ENCODE results near the gene SUSD5.

SUSD5 gene

DNA sequence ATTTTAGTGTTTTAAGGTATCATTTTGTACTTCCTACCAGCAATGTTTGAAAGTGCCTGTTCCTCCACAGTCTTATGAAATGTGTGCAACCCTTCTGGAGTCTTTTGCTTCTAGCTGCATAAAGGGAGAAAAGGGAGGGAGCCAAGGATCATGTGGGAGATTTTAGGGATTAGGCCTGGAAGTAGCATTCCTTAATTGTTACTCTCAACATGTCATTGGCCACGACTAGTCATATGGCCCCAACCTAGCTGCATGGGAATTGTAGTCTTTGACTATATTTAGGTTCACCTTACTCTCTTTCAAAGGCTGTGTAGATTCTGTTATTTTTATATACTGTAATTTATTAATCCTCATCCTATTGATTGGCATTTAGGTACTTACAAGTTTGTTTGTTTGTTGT lies 89.9 kb downstream of the SUSD5 start:
- no peak for TF ChIP-seq GATA2 (IDR thresholded peaks at IDR 0.05; ENCODE audit: low read depth, low read length)
- TF ChIP-seq GATA3 (IDR thresholded peaks at IDR 0.05; ENCODE audit: low read depth, low read length), result no peak

DNA sequence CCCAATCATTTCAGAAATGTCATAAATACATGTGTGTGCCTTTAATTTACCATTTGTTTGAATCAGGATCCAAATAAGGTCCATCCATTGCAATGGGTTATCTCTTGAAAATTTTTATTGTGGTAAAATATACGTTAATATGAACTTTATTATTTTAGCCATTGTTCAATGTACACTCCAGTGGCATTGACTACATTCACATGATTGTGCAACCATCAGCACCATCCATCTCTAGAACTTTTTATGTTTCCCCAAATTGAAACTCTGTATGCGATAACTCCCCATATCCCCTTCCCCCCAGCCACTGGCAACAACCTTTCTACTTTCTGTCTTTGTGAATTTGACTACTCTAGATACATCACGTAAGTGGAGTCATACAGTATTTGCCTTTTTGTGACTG lies 92.8 kb downstream of the SUSD5 start:
- no peak for TF ChIP-seq GATA3 (IDR thresholded peaks at IDR 0.05; ENCODE audit: low read depth, low read length)
- TF ChIP-seq GATA2 (IDR thresholded peaks at IDR 0.05; ENCODE audit: low read depth, low read length), result no peak

DNA sequence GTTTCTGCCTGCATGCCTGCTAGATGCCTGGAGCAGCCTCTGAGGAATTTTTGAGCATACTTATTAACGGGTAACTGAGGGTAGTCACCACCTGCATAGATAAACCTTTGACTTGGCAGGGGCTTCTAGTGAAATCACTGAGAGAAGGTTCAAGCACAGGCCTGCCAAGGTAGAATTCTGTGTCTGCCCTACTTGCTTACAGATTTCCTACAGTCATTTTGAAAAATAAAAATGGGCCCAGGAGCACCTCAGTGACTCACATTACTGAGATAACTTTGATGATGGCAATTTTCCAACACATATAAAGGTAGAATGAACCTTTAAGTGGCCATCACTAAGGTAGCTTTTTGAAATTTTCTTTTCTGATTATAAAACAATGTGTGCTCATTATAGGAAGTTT lies 94.0 kb downstream of the SUSD5 start:
- no peak for TF ChIP-seq GATA3 (IDR thresholded peaks at IDR 0.05; ENCODE audit: low read depth, low read length)
- TF ChIP-seq GATA2 (IDR thresholded peaks at IDR 0.05; ENCODE audit: low read depth, low read length), result no peak

DNA sequence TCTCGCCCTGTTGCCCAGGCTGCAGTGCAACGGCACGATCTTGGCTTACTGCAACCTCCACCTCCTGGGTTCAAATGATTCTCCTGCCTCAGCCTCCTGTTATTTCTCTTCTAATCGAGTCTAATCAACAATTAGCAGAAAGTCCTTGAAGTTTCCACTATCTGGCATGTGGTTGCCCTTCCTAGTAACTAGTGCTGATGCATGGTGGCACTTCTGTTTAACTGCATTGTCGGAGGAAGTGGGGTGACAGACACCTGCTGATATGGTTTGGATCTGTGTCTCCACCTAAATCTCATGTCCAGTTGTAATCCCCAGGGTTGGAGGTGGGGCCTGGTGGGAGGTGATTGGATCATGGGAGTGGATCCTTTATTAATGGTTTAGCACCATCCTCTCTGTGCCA lies 95.6 kb downstream of the SUSD5 start:
- TF ChIP-seq GATA3 (IDR thresholded peaks at IDR 0.05; ENCODE audit: low read depth, low read length) (no peak), GATA2 (IDR thresholded peaks at IDR 0.05; ENCODE audit: low read depth, low read length) (no peak)

DNA sequence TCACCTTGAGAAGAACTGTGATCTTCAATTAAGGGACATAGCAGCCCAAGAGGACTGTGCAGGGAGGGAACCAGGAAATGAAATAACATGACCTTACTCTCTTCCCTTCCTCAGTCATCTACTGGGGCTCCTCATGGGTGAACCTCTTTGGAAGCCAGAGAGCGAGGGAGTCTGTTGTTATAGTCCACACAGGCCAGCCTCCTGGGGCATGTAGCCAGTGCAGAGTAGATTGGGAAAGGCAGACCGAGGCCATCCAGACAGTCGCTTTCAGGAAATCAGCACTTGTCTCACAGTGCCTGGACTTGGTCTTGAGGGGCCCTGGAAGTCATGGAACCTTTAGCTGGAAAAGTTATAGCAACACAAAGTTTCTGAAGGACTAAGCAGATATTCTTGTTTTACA lies 98.7 kb downstream of the SUSD5 start:
- no peak for TF ChIP-seq GATA2 (IDR thresholded peaks at IDR 0.05; ENCODE audit: low read depth, low read length)
- TF ChIP-seq GATA3 (IDR thresholded peaks at IDR 0.05; ENCODE audit: low read depth, low read length), result no peak

DNA sequence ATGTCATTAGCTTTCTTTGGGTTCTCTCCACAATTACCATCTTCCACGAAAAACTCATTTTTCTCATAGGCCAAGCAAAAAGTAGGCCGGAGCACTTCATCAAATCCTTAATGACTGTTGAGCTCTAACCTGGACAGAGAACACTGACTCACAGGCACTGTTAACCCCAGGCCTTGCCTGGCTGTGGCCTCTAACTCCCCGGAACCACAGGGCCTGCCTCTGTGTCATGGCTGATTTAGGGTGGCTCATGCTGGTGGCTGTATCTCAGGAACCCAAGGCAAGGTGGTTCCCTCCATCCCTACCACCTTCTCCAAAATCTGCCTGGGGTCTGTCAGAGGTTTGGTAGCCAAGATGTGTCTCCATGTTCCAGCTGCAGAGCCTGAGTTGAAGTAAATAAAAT lies 101.1 kb downstream of the SUSD5 start:
- TF ChIP-seq GATA3 (IDR thresholded peaks at IDR 0.05; ENCODE audit: low read depth, low read length), result no peak
- TF ChIP-seq GATA2 (IDR thresholded peaks at IDR 0.05; ENCODE audit: low read depth, low read length), result no peak

DNA sequence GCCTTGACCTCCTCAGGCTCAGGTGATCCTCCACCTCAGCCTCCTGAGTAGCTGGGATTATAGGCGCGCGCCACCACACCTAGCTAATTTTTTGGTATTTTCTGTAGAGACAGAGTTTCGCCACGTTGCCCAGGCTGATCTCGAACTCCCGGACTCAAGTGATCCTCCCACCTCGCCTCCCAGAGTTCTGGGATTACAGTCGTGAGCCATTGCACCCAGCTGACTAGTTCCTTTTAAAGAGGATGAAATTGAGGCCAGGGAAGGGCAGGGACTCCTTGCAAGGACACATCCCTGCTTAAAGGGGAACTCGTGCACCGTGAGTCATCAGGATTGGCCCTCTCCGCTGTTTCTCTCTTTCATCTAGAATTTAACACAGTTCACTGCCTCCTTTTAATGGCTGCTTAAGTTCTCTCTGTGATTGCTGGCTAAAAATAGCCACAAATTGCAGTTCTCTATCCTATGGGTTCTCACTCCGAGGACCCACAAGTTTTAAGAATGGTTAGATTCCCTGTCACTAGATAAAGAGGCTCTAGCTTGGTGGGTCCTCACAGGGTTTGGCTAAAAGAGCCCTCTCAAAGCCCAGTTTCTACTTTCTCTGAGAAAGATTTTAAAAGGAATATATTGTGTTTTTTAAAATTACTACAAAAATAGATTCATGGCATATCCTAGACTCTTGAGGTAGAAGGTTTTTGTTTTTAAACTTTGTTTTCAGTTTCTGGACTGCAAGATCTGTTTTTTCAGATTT lies 103.4 kb downstream of the SUSD5 start:
- TF ChIP-seq GATA3 (IDR thresholded peaks at IDR 0.05; ENCODE audit: low read depth, low read length), result no peak

DNA sequence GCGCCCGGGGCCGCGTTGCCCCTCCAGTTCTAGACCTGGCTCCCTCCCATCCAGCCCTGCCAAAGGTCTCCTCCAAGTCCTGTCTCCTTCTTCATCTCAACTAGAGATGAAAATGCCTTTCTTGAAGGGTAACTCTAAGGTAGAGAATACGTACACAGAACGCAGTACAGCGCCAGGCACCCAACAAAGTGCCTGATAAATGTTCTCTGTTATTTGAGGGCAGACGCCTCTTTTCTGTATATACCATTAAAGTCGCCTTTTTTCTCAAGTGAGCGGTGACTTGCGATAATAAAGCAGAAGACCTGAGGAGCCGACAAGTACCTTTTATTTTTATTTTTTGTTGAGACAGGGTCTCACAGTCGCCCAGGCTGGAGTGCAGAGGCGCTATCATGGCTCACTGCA lies 104.0 kb downstream of the SUSD5 start:
- no peak for TF ChIP-seq GATA3 (IDR thresholded peaks at IDR 0.05; ENCODE audit: low read depth, low read length)

DNA sequence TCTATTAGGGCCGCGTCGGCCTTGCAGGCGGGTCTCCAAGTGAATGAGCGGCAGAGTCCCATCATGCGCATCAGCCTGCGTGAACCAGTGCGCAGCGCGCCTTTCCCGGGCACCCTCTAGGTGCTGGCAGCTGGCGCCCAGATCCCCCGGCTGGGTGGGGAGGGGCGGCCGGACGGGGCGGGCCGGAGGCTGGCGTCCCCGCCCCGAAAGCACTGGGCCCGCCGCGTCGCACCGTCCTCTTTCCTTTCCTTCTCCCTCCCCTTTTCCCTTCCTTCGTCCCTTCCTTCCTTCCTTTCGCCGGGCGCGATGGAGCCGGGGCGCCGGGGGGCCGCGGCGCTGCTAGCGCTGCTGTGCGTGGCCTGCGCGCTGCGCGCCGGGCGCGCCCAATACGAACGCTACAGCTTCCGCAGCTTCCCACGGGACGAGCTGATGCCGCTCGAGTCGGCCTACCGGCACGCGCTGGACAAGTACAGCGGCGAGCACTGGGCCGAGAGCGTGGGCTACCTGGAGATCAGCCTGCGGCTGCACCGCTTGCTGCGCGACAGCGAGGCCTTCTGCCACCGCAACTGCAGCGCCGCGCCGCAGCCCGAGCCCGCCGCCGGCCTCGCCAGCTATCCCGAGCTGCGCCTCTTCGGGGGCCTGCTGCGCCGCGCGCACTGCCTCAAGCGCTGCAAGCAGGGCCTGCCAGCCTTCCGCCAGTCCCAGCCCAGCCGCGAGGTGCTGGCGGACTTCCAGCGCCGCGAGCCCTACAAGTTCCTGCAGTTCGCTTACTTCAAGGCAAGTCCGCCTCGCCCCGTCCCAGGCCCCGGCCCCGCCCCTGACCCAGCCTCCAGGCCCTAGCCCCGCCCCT lies 104.6 kb downstream of the SUSD5 start, which contains the start of gene CRTAP:
TSS of gene CRTAP (plus strand) at position 243 of the 850 bp plus-strand sequence. CDS start at position 307, 64 bp downstream.
- TF ChIP-seq GATA2 (IDR thresholded peaks at IDR 0.05; ENCODE audit: low read depth, low read length) (0 out of 2 replicates have a peak, but pooled peaks have one; percentile 6), GATA3 (IDR thresholded peaks at IDR 0.05; ENCODE audit: low read depth, low read length) (no peak)

DNA sequence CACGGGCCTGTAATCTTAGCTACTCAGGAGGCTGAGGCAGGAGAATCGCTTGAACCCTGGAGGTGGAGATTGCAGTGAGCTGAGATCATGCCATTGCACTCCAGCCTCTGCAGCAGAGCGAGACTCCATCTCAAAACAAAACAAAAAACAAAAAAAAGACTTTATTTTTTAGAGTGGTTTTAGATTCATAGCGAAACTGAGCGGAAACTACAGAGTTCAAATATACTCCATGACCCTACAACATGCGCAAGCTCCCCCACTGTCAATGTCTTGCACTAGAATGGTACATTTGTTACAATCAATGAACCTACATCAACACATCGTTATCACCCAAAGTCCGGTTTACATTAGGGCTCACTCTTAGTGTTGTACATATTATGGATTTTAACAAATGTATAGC lies 107.0 kb downstream of the SUSD5 start:
- TF ChIP-seq GATA3 (IDR thresholded peaks at IDR 0.05; ENCODE audit: low read depth, low read length), result no peak
- no peak for TF ChIP-seq GATA2 (IDR thresholded peaks at IDR 0.05; ENCODE audit: low read depth, low read length)

DNA sequence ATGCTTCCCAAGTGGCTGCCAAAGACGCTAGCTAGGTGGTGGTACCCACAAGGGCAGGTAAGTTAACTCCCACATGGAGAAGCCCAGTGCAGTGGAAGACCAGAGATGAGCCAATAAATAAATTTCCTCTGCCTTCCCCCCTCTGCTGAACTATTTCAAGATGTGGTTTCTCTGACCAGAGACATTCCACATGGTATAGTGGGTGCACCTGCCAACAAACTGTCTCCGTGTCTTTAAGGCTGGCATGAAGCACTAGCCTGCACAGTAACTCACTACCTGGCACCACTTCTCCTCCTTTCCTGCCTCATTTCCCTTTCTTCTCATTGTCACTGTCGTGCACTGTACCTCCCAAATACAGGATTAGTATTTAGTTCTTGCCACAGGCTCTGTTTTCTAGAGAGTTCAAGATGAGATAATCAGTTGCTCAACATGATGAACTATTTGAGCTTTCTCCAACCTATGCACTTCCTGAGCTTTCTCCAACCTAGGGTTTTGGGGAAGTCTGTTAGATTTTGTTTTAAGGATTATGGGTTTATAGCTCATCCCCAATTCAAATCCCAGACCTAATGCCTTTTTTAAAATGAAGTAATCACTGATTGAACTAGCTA lies 113.2 kb downstream of the SUSD5 start:
- TF ChIP-seq GATA2 (IDR thresholded peaks at IDR 0.05; ENCODE audit: low read depth, low read length), result no peak
- TF ChIP-seq GATA3 (IDR thresholded peaks at IDR 0.05; ENCODE audit: low read depth, low read length), result no peak

DNA sequence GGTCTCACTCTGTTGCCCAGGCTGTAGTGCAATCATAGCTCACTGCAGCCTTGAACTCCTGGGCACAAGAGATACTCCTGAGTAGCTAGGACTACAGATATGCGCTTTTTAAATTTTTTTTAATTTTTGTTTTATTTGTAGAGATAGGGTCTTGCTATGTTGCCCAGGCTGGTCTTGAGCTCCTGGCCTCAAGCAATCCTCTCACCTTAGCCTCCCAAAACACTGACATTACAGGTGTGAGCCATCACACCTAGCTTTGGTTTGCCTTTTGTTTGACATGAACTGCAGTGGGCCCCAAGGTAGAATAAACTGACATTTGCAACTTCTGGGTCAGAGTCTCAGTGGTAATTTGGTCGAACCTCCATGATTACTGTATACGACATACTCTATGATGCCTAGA lies 113.8 kb downstream of the SUSD5 start:
- TF ChIP-seq GATA3 (IDR thresholded peaks at IDR 0.05; ENCODE audit: low read depth, low read length), result no peak
- no peak for TF ChIP-seq GATA2 (IDR thresholded peaks at IDR 0.05; ENCODE audit: low read depth, low read length)

DNA sequence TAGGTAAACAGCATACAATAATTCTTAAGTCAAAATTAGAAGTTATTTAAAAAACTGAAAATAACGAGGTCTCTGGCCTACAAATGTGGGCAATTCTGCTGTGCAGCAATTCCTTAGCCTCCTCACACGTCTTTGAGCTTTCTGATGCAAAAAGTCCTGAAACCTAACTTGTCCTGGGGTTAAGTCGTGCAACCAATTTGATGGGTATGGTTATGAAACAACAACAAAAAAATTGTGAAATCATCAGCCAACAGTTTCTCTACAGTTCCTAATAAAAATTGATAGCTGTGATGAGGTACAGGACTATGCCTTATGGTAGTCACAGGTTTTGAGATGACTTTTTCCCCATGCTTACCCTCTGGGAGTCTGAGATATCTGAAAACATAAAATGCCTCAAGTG lies 115.1 kb downstream of the SUSD5 start:
- no peak for TF ChIP-seq GATA3 (IDR thresholded peaks at IDR 0.05; ENCODE audit: low read depth, low read length)
- no peak for TF ChIP-seq GATA2 (IDR thresholded peaks at IDR 0.05; ENCODE audit: low read depth, low read length)

DNA sequence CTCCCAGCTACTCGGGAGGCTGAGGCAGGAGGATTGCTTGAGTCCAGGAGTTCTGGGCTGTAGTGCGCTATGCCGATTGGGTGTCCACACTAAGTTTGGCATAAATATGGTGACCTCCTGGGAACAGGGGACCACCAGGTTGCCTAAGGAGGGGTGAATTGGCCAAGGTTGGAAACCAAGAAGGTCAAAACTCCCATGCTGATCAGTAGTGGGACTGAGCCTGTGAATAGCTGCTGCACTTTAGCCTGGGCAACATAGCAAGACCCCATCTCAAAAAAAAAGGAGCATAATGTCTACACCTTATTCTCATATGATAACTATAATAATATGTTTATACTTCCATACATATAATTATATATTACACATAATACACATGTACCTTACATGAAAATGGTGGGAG lies 115.6 kb downstream of the SUSD5 start:
- TF ChIP-seq GATA2 (IDR thresholded peaks at IDR 0.05; ENCODE audit: low read depth, low read length) (no peak), GATA3 (IDR thresholded peaks at IDR 0.05; ENCODE audit: low read depth, low read length) (no peak)

DNA sequence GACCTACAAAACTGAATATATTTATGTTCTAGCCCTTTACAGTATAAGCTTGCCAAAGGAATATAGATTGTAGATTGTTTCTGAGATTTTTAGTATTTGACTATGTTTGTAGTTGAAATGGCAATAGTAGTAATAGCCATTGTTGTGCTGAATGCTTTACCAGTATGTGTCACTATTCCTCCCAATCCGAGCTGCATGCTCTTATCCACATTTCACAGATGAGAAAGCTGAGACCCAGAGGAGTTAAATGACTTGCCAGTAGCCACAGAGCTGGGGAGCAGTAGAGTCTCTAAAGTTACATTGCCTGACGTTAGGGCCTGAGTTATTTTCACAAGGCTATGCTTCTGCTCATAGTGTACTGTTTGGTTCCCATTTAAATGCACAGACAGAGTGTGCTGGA lies 118.4 kb downstream of the SUSD5 start:
- TF ChIP-seq GATA2 (IDR thresholded peaks at IDR 0.05; ENCODE audit: low read depth, low read length) (no peak), GATA3 (IDR thresholded peaks at IDR 0.05; ENCODE audit: low read depth, low read length) (no peak)
